GM23338 (cell line): ENCODE measurements around the gene HOXB6. TPM values are rescaled to one million over a fixed set of nuclear protein-coding genes. Genes with fewer than 3 reads are reported as not detected.
A peak's percentile ranks its signal among the peaks of the same experiment; 100 is the strongest.

ENCODE experiments used
- ATAC-seq: fragments of 200-7000 bp; cut with Tn5 transposase; 3 replicates; pipeline ENCODE4 v1.9.1; 2020
- DNase-seq: peaks from one replicate; pipeline ENCODE4 v3.0.0-alpha.2; 2015; ENCODE audit warnings: low spot score
- H2AFZ ChIP-seq: fragments of 200-600 bp; sonication (generic); 2 replicates; pipeline ENCODE4 v1.8.0; 2016; ENCODE audit warnings: antibody characterized with exemption, mild to moderate bottlenecking, moderate library complexity
- H3F3A ChIP-seq: fragments of 200-600 bp; sonication (generic); replicated peaks from 2 replicates; pipeline ENCODE4 v1.8.0; 2017; ENCODE audit warnings: antibody characterized with exemption, mixed run types, low read depth
- H3K27ac ChIP-seq: fragments of 200-600 bp; sonication (generic); 2 replicates; pipeline ENCODE4 v1.6.1; 2016; ENCODE audit warnings: low read depth
- H3K27me3 ChIP-seq: fragments of 200-600 bp; sonication (generic); 2 replicates; pipeline ENCODE4 v1.8.0; 2016; ENCODE audit warnings: mild to moderate bottlenecking, mixed run types, moderate library complexity; ENCODE audit not compliant: insufficient read depth
- H3K36me3 ChIP-seq: fragments of 200-600 bp; sonication (generic); 2 replicates; pipeline ENCODE4 v1.8.0; 2016; ENCODE audit warnings: mild to moderate bottlenecking; ENCODE audit not compliant: insufficient read depth
- H3K4me1 ChIP-seq: fragments of 200-600 bp; sonication (generic); 2 replicates; pipeline ENCODE4 v1.8.0; 2016; ENCODE audit warnings: mild to moderate bottlenecking, moderate library complexity; ENCODE audit not compliant: insufficient read depth
- H3K4me2 ChIP-seq: fragments of 200-600 bp; sonication (generic); 2 replicates; pipeline ENCODE4 v1.7.1; 2017; ENCODE audit warnings: mixed run types
- H3K4me3 ChIP-seq: fragments of 200-600 bp; sonication (generic); 2 replicates; pipeline ENCODE4 v1.6.1; 2016; ENCODE audit warnings: mixed run types
- H3K79me2 ChIP-seq: fragments of 200-600 bp; sonication (generic); replicated peaks from 2 replicates; pipeline ENCODE4 v1.8.0; 2017; ENCODE audit warnings: mild to moderate bottlenecking; ENCODE audit not compliant: insufficient read depth
- H3K9me2 ChIP-seq: fragments of 200-600 bp; sonication (generic); 2 replicates; pipeline ENCODE4 v1.8.0; 2017; ENCODE audit not compliant: insufficient read depth
- H4K20me1 ChIP-seq: fragments of 200-600 bp; sonication (generic); replicated peaks from 2 replicates; pipeline ENCODE4 v1.8.0; 2017; ENCODE audit warnings: mild to moderate bottlenecking; ENCODE audit not compliant: insufficient read depth
- H3K27ac Mint-ChIP-seq: 2 replicates; pipeline ENCODE4 v1.8.0; 2020; ENCODE audit warnings: inconsistent platforms, mild to moderate bottlenecking, moderate library complexity, mixed read lengths
- H3K27me3 Mint-ChIP-seq: 3 replicates; pipeline ENCODE4 v1.8.0; 2022; ENCODE audit warnings: low read depth, mild to moderate bottlenecking, moderate library complexity, mixed read lengths, inconsistent platforms; ENCODE audit not compliant: insufficient read depth, poor library complexity
- H3K36me3 Mint-ChIP-seq: 3 replicates; pipeline ENCODE4 v1.8.0; 2021; ENCODE audit warnings: low read depth, mild to moderate bottlenecking, inconsistent platforms, moderate library complexity, mixed read lengths
- H3K4me1 Mint-ChIP-seq: 3 replicates; pipeline ENCODE4 v1.8.0; 2020; ENCODE audit warnings: mild to moderate bottlenecking, inconsistent platforms, mixed read lengths
- H3K4me3 Mint-ChIP-seq: 3 replicates; pipeline ENCODE4 v1.8.0; 2021; ENCODE audit warnings: moderate library complexity, mild to moderate bottlenecking, inconsistent platforms, mixed read lengths
- H3K9me3 Mint-ChIP-seq: 3 replicates; pipeline ENCODE4 v1.8.0; 2020; ENCODE audit warnings: moderate library complexity, mild to moderate bottlenecking, inconsistent platforms, mixed read lengths
- CREB1 ChIP-seq: fragments of 250-450 bp; sonication (Bioruptor Pico); IDR thresholded peaks from 2 replicates; pipeline ENCODE4 v1.5.0; 2020; ENCODE audit warnings: low read depth, mild to moderate bottlenecking, moderate library complexity
- EZH2 ChIP-seq: fragments of 200-600 bp; sonication (generic); IDR thresholded peaks from one replicate; pipeline ENCODE4 v1.8.0; 2017; ENCODE audit warnings: antibody characterized with exemption, mild to moderate bottlenecking, low read depth; ENCODE audit not compliant: unreplicated experiment
- EZH2phosphoT487 ChIP-seq: fragments of 200-600 bp; sonication (generic); IDR thresholded peaks from one replicate; pipeline ENCODE4 v1.8.1; 2018; ENCODE audit warnings: antibody characterized with exemption; ENCODE audit not compliant: unreplicated experiment
- NANOG ChIP-seq: IDR thresholded peaks from 2 replicates; pipeline ENCODE4 v1.6.1; 2016; ENCODE audit warnings: antibody characterized with exemption, borderline replicate concordance
- POLR2AphosphoS5 ChIP-seq: IDR thresholded peaks from 2 replicates; pipeline ENCODE4 v1.6.1; 2016; ENCODE audit warnings: antibody characterized with exemption, low read depth
- ZNF331 ChIP-seq: fragments of 250-450 bp; sonication (Bioruptor Pico); IDR thresholded peaks from 2 replicates; pipeline ENCODE4 v1.5.0; 2020; ENCODE audit warnings: low read depth, mild to moderate bottlenecking, moderate library complexity
- polyA plus RNA-seq: library from polyadenylated mRNA; unstranded; fragments of >200 nt; fragmentation: Nextera tagmentation; extraction: Ambion mirVana; gene quantifications from 2 replicates; pipeline ENCODE4 v1.2.1, GENCODE V29; 2016
- total RNA-seq: library from RNA; depleted of rRNA; stranded (reverse); fragments of >200 nt; shearing (Covaris generic); gene quantifications from 2 replicates; pipeline ENCODE4 v1.2.3, GENCODE V29; 2014
- TF ChIP-seq, protein P1 (sequence below): fragments of 250-450 bp; sonication (Bioruptor Pico); IDR thresholded peaks from 2 replicates; pipeline ENCODE4 v1.5.0; 2020; ENCODE audit warnings: mild to moderate bottlenecking, moderate library complexity
- TF ChIP-seq, protein P2 (sequence below): IDR thresholded peaks from 2 replicates; pipeline ENCODE4 v1.6.1; 2016; ENCODE audit warnings: antibody characterized with exemption

HOXB6 gene
- total and polyA plus RNA-seq, 2 experiments from 2014 or later, result not detected

DNA sequence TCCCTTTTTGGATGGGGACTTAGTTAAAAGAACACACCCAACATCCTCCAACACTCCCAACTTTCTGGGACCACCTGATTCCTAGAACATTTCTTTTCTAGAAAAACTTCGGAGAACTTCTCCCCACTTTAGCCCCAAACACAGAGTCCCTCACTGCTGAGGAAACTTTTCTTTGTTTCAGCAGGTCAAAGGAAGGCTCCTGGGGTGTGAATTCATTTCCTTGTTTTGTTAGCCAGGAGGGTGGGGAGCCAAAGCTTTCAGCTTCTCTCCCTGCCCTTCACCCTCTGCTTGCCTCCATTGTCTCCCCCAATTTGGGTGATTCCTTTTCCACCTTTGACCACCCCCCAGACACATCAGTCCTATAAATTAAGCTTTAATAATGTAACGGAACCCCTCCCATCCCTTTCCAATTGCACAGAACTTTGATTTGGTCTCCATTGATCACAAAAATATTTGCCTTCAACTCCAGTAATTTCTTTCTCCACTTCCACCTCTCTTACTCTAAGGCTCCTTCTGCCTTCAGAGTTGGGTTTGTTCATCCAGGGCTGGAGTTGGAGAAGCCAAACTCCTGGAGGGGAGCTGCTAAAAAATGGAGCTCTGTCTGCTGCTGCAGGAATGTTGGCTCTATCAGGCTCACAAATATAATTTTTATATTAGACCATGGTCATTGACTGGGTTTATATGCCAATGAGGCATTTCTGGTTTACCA, 37.0 kb downstream of the HOXB6 start:
- Histone ChIP-seq H3K4me2 (peak overlapping the region; percentile 21), H3K27ac (no peak overlapping the region)
- peak; percentile 23 for ATAC-seq

More for the DNA sequence above, 37.0 kb downstream of the HOXB6 start:
- Mint-ChIP-seq H3K4me3 (no peak overlapping the region), H3K27ac (no peak overlapping the region), H3K36me3 (no peaks in the 10 kb centered on the region), H3K27me3 (peaks cover 12% of the 10 kb centered on the region), H3K4me1 (peaks cover 24% of the 10 kb centered on the region), H3K9me3 (no peaks in the 10 kb centered on the region; the same call in 2 of the 3 replicates)
- Histone ChIP-seq H3K79me2 (no peaks in the 10 kb centered on the region), H4K20me1 (peaks cover 69% of the 10 kb centered on the region), H3K27me3 (peaks cover 100% of the 10 kb centered on the region), H3K36me3 (no peaks in the 10 kb centered on the region), H3F3A (peaks cover 65% of the 10 kb centered on the region), H3K4me3 (0 out of 2 replicates have a peak overlapping the region, but pooled peaks have one; percentile 24), H2AFZ (no peak overlapping the region), H3K4me1 (peaks cover 70% of the 10 kb centered on the region), H3K9me2 (no peaks in the 10 kb centered on the region)
- no peak for TF ChIP-seq CREB1
- TF ChIP-seq, protein P1, sequence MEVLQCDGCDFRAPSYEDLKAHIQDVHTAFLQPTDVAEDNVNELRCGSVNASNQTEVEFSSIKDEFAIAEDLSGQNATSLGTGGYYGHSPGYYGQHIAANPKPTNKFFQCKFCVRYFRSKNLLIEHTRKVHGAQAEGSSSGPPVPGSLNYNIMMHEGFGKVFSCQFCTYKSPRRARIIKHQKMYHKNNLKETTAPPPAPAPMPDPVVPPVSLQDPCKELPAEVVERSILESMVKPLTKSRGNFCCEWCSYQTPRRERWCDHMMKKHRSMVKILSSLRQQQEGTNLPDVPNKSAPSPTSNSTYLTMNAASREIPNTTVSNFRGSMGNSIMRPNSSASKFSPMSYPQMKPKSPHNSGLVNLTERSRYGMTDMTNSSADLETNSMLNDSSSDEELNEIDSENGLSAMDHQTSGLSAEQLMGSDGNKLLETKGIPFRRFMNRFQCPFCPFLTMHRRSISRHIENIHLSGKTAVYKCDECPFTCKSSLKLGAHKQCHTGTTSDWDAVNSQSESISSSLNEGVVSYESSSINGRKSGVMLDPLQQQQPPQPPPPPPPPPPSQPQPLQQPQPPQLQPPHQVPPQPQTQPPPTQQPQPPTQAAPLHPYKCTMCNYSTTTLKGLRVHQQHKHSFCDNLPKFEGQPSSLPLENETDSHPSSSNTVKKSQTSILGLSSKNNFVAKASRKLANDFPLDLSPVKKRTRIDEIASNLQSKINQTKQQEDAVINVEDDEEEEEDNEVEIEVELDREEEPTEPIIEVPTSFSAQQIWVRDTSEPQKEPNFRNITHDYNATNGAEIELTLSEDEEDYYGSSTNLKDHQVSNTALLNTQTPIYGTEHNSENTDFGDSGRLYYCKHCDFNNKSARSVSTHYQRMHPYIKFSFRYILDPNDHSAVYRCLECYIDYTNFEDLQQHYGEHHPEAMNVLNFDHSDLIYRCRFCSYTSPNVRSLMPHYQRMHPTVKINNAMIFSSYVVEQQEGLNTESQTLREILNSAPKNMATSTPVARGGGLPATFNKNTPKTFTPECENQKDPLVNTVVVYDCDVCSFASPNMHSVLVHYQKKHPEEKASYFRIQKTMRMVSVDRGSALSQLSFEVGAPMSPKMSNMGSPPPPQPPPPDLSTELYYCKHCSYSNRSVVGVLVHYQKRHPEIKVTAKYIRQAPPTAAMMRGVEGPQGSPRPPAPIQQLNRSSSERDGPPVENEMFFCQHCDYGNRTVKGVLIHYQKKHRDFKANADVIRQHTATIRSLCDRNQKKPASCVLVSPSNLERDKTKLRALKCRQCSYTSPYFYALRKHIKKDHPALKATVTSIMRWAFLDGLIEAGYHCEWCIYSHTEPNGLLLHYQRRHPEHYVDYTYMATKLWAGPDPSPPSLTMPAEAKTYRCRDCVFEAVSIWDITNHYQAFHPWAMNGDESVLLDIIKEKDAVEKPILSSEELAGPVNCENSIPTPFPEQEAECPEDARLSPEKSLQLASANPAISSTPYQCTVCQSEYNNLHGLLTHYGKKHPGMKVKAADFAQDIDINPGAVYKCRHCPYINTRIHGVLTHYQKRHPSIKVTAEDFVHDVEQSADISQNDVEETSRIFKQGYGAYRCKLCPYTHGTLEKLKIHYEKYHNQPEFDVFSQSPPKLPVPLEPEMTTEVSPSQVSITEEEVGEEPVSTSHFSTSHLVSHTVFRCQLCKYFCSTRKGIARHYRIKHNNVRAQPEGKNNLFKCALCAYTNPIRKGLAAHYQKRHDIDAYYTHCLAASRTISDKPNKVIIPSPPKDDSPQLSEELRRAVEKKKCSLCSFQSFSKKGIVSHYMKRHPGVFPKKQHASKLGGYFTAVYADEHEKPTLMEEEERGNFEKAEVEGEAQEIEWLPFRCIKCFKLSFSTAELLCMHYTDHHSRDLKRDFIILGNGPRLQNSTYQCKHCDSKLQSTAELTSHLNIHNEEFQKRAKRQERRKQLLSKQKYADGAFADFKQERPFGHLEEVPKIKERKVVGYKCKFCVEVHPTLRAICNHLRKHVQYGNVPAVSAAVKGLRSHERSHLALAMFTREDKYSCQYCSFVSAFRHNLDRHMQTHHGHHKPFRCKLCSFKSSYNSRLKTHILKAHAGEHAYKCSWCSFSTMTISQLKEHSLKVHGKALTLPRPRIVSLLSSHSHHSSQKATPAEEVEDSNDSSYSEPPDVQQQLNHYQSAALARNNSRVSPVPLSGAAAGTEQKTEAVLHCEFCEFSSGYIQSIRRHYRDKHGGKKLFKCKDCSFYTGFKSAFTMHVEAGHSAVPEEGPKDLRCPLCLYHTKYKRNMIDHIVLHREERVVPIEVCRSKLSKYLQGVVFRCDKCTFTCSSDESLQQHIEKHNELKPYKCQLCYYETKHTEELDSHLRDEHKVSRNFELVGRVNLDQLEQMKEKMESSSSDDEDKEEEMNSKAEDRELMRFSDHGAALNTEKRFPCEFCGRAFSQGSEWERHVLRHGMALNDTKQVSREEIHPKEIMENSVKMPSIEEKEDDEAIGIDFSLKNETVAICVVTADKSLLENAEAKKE (CRISPR knock-in tag), result no peak
- no peak for TF ChIP-seq POLR2AphosphoS5
- TF ChIP-seq EZH2phosphoT487, result no peak
- TF ChIP-seq, protein P2, sequence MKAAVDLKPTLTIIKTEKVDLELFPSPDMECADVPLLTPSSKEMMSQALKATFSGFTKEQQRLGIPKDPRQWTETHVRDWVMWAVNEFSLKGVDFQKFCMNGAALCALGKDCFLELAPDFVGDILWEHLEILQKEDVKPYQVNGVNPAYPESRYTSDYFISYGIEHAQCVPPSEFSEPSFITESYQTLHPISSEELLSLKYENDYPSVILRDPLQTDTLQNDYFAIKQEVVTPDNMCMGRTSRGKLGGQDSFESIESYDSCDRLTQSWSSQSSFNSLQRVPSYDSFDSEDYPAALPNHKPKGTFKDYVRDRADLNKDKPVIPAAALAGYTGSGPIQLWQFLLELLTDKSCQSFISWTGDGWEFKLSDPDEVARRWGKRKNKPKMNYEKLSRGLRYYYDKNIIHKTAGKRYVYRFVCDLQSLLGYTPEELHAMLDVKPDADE, result no peak
- no peak for TF ChIP-seq NANOG
- TF ChIP-seq ZNF331 (CRISPR knock-in tag), result no peak
- TF ChIP-seq EZH2, result peak; percentile 82
- no peak for DNase-seq
